Pancreas (tissue), 10 donors: ENCODE results near the gene SLC1A2. TPM values are rescaled to one million over a fixed set of nuclear protein-coding genes. Genes with fewer than 3 reads are reported as not detected.

ENCODE experiments used
- ATAC-seq, 4 donors: fragments of 200-7000 bp; cut with Tn5 transposase; one replicate each; pipeline versions ENCODE4 v1.8.0 to v1.9.1; 2020; ENCODE audit warnings: mild to moderate bottlenecking in 4 of 4, moderate library complexity in 4 of 4
- DNase-seq, 6 donors: peaks; one replicate each; pipeline ENCODE4 v3.0.0-alpha.2; 2020
- FAIRE-seq: peaks from 2 replicates; lab custom pipeline; 2012; peaks lifted over from hg19 to GRCh38; lab: Jason Lieb, UNC
- H3K27ac ChIP-seq, 4 donors: fragments of 200-600 bp; sonication (generic); 1 replicate in 3 of 4; 2 replicates in 1 of 4; pipeline versions ENCODE4 v1.5.0 to v1.8.0; 2020
- H3K27me3 ChIP-seq, 4 donors: fragments of 200-600 bp; one replicate each; pipeline ENCODE4 v1.8.0; 2021
- H3K36me3 ChIP-seq, 3 donors: fragments of 200-600 bp; sonication (generic) in 1 of 3; one replicate each; pipeline versions ENCODE4 v1.5.0 to v1.8.0; 2020 to 2021
- H3K4me1 ChIP-seq, 3 donors: fragments of 200-600 bp; one replicate each; pipeline ENCODE4 v1.8.0; 2021
- H3K4me3 ChIP-seq, 4 donors: fragments of 200-600 bp; sonication (generic) in 2 of 4; one replicate each; pipeline versions ENCODE4 v1.5.0 to v1.8.0; 2020 to 2021
- H3K9me3 ChIP-seq, 4 donors: fragments of 200-600 bp; one replicate each; pipeline ENCODE4 v1.8.0; 2021
- WGBS, 2 donors: extraction: QIAGEN DNeasy Blood & Tissue Kit; methylation state at CpG; one replicate each; pipeline ENCODE4 v1.1.7; 2013; 5-methylcytosine and 5-hydroxymethylcytosine counted together
- intact Hi-C, 3 donors: fragments of 100-400 bp; cut with DNase I; formaldehyde crosslinking; loops; one replicate each; pipeline versions ENCODE4 v1.11.1 to v1.14.2; 2022
- polyA plus RNA-seq, 2 donors: library from polyadenylated mRNA; stranded (reverse); fragments of 200-250 nt; gene quantifications; one replicate each; pipeline ENCODE4 v1.2.3, GENCODE V29; 2013
- total RNA-seq, 6 donors: library from RNA; stranded (reverse); fragmentation: NEBNext Ultra II Directional in 4 of 6; extraction: Animal tissue kit (Norgen Biotek cat#: 25700) in 4 of 6; gene quantifications; one replicate each; pipeline versions ENCODE4 v1.2.1 to v1.2.4, GENCODE V29; 2021 to 2023
- TF ChIP-seq, protein P1 (sequence below), 4 donors: fragments of 200-600 bp; sonication (generic) in 3 of 4; IDR thresholded peaks; one replicate each; pipeline versions ENCODE4 v1.5.0 to v1.8.0; 2021; ENCODE audit warnings: antibody characterized with exemption in 4 of 4
- donor health status: healthy with polysubstance abuse.
- donor health status: DM: no; HTN: no; CAD: no; lungs with moderate emphysema.
- donor health status: DM: no; HTN: no; CAD: no.
- donor health status: control.
- donor health status: control.
- donor health status: Bipolar disorder and iron deficiency.
- donor health status: DM: yes; HTN: yes; CAD: no.
- donor health status: DM: no; HTN: no; CAD: no.
- donor health status: DM: no; HTN: no; CAD: no.
- donor health status: DM: yes; HTN: yes; CAD: no.

Gene SLC1A2
- total and polyA plus RNA-seq, 8 donors = 4.7 to 62.5 (median 35.3) TPM

DNA sequence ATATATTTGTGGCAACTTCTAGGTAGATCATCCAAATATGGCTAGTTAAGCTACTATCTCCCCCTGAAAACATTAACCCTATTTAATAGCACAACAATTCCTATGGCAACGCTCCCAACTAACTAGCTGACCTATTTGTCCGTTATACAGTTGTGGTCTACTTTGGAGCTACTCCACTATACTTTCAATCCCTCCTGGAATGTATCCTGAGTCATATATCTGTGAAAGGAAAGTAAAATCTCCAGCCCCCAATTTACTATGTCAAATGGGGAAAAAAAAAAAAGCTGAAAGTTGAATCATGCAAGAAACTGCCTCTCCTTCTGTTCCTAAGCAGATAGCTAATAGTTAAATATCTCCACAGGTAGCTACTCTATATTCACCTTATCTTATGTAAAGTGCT lies 151.9 kb downstream of the SLC1A2 start:
- H3K4me1 ChIP-seq = peaks cover 11 to 34% (median 32%) of the 10 kb centered on the region in 3 donors
- no peak for FAIRE-seq

DNA sequence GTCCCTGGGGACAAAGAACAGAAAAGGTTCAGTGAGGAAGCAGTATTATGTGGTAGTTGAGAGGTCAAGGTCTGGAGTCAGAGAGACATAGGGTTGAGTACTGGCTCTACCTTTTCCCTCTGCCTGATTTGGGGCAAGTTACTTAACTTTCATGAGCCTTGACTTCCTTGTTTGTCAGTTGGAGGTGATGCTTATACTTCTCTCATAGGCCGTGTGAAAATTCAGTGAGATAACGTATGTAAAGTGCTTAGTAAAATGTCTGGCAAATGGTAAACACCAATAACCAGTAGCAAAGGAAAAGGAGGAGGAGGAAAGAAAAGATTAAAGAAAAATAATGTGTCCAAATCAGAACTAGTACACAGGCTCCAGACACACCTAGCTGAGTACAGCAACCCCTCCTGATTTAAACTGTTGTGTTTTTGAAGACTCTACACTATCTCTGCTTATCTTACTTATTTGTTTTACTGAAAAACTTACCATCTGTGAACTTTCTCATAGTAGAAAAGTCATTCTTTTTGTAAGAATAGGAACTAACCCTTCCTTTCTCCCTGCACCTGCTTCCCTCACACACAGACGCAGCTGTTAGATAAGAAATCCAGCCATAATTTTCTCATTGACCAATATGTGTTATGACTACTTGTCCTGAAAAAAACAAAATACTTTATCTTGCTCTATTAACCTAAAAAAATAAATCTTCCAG lies 153.5 kb downstream of the SLC1A2 start:
- DNase-seq = peak in 4 of 6 donors; percentile 47 to 77 (median 66)
- H3K4me1 ChIP-seq = peaks cover 14 to 44% (median 39%) of the 10 kb centered on the region in 3 donors
- TF ChIP-seq, protein P1, sequence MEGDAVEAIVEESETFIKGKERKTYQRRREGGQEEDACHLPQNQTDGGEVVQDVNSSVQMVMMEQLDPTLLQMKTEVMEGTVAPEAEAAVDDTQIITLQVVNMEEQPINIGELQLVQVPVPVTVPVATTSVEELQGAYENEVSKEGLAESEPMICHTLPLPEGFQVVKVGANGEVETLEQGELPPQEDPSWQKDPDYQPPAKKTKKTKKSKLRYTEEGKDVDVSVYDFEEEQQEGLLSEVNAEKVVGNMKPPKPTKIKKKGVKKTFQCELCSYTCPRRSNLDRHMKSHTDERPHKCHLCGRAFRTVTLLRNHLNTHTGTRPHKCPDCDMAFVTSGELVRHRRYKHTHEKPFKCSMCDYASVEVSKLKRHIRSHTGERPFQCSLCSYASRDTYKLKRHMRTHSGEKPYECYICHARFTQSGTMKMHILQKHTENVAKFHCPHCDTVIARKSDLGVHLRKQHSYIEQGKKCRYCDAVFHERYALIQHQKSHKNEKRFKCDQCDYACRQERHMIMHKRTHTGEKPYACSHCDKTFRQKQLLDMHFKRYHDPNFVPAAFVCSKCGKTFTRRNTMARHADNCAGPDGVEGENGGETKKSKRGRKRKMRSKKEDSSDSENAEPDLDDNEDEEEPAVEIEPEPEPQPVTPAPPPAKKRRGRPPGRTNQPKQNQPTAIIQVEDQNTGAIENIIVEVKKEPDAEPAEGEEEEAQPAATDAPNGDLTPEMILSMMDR (IDR thresholded peaks at IDR 0.05) = no peak
- ATAC-seq = peak; percentile 78 to 90 (median 88)
- no peaks in the 10 kb centered on the region for H3K27me3 ChIP-seq
- no peak overlapping the region for H3K4me3 ChIP-seq
- intact Hi-C loops = no loop called here
- WGBS, 2 donors = 34 to 46% methylated on average over 3 of the region's 3 CpGs
- peak overlapping the region; percentile 44 to 80 (median 60) for H3K27ac ChIP-seq
- no peak for FAIRE-seq
- H3K36me3 ChIP-seq = no peaks in the 10 kb centered on the region
- H3K9me3 ChIP-seq = no peaks in the 10 kb centered on the region

More for the DNA sequence above, 151.9 kb downstream of the SLC1A2 start:
- TF ChIP-seq, protein P1 (IDR thresholded peaks at IDR 0.05) = no peak
- ATAC-seq (no peak), DNase-seq (no peak)
- WGBS, 2 donors = 77 to 91% methylated on average over 2 of the region's 2 CpGs
- no peaks in the 10 kb centered on the region for H3K36me3 ChIP-seq
- intact Hi-C loops = no loop called here
- H3K27ac ChIP-seq = peak overlapping the region in 2 of 4 donors; percentile 56 to 80
- H3K27me3 ChIP-seq = no peaks in the 10 kb centered on the region
- H3K9me3 ChIP-seq = no peaks in the 10 kb centered on the region
- no peak overlapping the region for H3K4me3 ChIP-seq

DNA sequence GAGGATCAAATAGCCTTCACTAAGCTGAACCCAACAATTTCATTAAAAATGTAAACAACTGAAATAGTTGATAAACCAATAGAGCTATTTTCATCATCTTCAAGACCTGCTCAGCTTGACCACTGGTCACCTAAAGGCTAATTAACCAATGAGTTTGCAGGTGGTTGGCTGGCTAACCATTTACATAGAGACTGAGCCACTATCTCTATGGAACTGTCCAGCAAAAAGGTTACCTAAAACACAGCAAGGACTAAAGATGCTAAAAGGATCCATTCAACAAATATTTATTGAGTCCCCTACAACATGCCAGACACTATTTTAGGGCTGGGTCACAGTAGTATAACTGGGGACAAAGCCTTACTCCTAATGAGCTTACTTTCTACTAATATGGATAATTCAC lies 156.6 kb downstream of the SLC1A2 start:
- H3K9me3 ChIP-seq = no peaks in the 10 kb centered on the region
- DNase-seq = no peak
- H3K4me1 ChIP-seq = peaks cover 20 to 42% (median 37%) of the 10 kb centered on the region in 3 donors
- H3K4me3 ChIP-seq = no peak overlapping the region
- TF ChIP-seq, protein P1 (IDR thresholded peaks at IDR 0.05) = no peak
- no peaks in the 10 kb centered on the region for H3K27me3 ChIP-seq
- no peak overlapping the region for H3K27ac ChIP-seq
- intact Hi-C loops = no loop called here
- ATAC-seq = no peak
- FAIRE-seq = no peak
- no peaks in the 10 kb centered on the region for H3K36me3 ChIP-seq

DNA sequence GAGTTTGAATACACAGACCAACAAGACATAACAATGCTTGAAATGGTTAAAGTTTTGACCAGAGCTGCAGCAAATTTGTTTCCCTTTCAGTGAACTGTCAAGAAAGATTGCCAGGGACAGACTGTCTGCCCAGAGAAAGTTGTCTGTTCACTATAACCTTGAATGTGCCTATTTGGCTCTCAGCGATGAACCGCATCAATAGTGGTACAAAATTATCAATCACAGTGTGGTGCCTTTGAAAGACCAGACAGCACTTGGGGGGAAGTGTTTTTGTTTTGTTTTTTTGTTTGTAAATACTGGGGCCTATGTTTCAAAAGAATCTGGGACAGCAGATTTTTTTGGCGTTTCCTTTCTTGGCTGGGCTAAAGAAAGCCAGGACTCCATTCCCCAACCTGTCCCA lies 157.3 kb downstream of the SLC1A2 start:
- intact Hi-C loops = no loop called here
- no peak for FAIRE-seq
- Histone ChIP-seq H3K9me3 (no peaks in the 10 kb centered on the region), H3K27ac (no peak overlapping the region), H3K27me3 (no peaks in the 10 kb centered on the region), H3K36me3 (no peaks in the 10 kb centered on the region), H3K4me3 (no peak overlapping the region), H3K4me1 (peaks cover 18 to 35% (median 35%) of the 10 kb centered on the region in 3 donors)
- ATAC-seq = no peak
- TF ChIP-seq, protein P1 (IDR thresholded peaks at IDR 0.05) = no peak
- WGBS, 2 donors = 80 to 90% methylated on average over 3 of the region's 3 CpGs
- DNase-seq = no peak

DNA sequence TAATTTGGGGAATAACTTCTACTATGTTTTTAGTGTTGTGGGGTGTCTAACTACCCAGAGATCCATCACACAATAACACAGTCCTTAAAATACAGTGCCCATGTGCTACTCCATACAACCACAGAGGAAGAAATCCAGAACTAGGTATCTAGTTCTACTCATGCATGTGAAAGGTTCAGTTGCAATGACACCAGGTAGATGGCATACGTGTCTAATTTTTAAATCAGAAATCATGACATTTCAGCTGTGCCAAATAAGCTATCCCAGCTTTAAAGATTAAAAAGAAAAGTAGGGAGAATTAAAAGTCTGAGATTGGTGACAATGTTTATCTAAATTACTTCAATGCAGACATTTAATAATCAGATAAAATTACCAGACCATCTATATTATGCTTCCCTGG lies 158.2 kb downstream of the SLC1A2 start:
- no peak for ATAC-seq

More for the DNA sequence above, 158.2 kb downstream of the SLC1A2 start:
- Histone ChIP-seq H3K4me1 (peaks cover 9 to 31% (median 29%) of the 10 kb centered on the region in 3 donors), H3K27ac (peak overlapping the region in 2 of 4 donors; percentile 3 to 37), H3K9me3 (no peaks in the 10 kb centered on the region), H3K36me3 (no peaks in the 10 kb centered on the region), H3K4me3 (no peak overlapping the region), H3K27me3 (no peaks in the 10 kb centered on the region)
- FAIRE-seq (no peak), DNase-seq (no peak)
- WGBS, 2 donors = 39 to 52% methylated on average over 1 of the region's 1 CpG
- intact Hi-C loops = no loop called here
- TF ChIP-seq, protein P1 (IDR thresholded peaks at IDR 0.05) = no peak
